Left lung (tissue), 10 donors: ENCODE results near the gene TGFB3. TPM values are rescaled to one million over a fixed set of nuclear protein-coding genes. Genes with fewer than 3 reads are reported as not detected.

ENCODE experiments used
- ATAC-seq: fragments of 200-7000 bp; cut with Tn5 transposase; one replicate; pipeline ENCODE4 v1.9.1; 2020; ENCODE audit warnings: moderate library complexity
- DNase-seq, 4 donors: peaks; one replicate each; pipeline ENCODE4 v3.0.0-alpha.2; 2013 to 2020
- H3K27ac ChIP-seq, 2 donors: fragments of 200-600 bp; sonication (generic) in 1 of 2; one replicate each; pipeline versions ENCODE4 v1.5.0 to v1.8.0; 2020 to 2021
- H3K27me3 ChIP-seq, 2 donors: fragments of 200-600 bp; sonication (generic) in 1 of 2; one replicate each; pipeline versions ENCODE4 v1.5.0 to v1.8.0; 2020 to 2021
- H3K36me3 ChIP-seq, 2 donors: fragments of 200-600 bp; sonication (generic) in 1 of 2; one replicate each; pipeline versions ENCODE4 v1.5.0 to v1.8.0; 2020 to 2021
- H3K4me1 ChIP-seq, 2 donors: fragments of 200-600 bp; one replicate each; pipeline ENCODE4 v1.8.0; 2021
- H3K4me3 ChIP-seq, 2 donors: fragments of 200-600 bp; sonication (generic) in 1 of 2; one replicate each; pipeline versions ENCODE4 v1.5.0 to v1.8.0; 2020 to 2021; ENCODE audit warnings: mild to moderate bottlenecking in 1 of 2
- H3K9me3 ChIP-seq, 2 donors: fragments of 200-600 bp; sonication (generic) in 1 of 2; one replicate each; pipeline versions ENCODE4 v1.5.0 to v1.8.0; 2020 to 2021
- CTCF ChIP-seq, 2 donors: fragments of 200-600 bp; sonication (generic) in 1 of 2; IDR thresholded peaks; one replicate each; pipeline versions ENCODE4 v1.5.0 to v1.8.0; 2021; ENCODE audit warnings: antibody characterized with exemption in 2 of 2
- intact Hi-C, 2 donors: fragments of 100-400 bp; cut with DNase I; formaldehyde crosslinking; loops; one replicate each; pipeline versions ENCODE4 v1.11.2 to v1.14.2; 2022
- polyA plus RNA-seq, 6 donors: library from polyadenylated mRNA; unstranded; fragments of 120-200 nt; gene quantifications; one replicate each; pipeline ENCODE4 v1.2.1, GENCODE V29; 2013; ENCODE audit not compliant: insufficient read length in 6 of 6
- total RNA-seq, 2 donors: library from RNA; stranded (reverse); fragmentation: NEBNext Ultra II Directional; extraction: Animal tissue kit (Norgen Biotek cat#: 25700); gene quantifications; one replicate each; pipeline ENCODE4 v1.2.1, GENCODE V29; 2021
- donor health status: DM: no; HTN: yes; CAD: no.
- donor health status: DM: no; HTN: no; CAD: no.

Gene TGFB3
- total and polyA plus RNA-seq, 8 donors = 34.5 to 202 (median 163) TPM

GRCh38 chr14:76007852-76008251 lies 26.1 kb upstream of the TGFB3 start:
- ATAC-seq (no peak), DNase-seq (no peak)
- Histone ChIP-seq H3K4me1 (no peaks in the 10 kb centered on the region), H3K9me3 (peaks cover 0 to 14% of the 10 kb centered on the region in 2 donors), H3K27me3 (no peaks in the 10 kb centered on the region), H3K27ac (no peak overlapping the region), H3K4me3 (no peak overlapping the region), H3K36me3 (peaks cover 0 to 25% of the 10 kb centered on the region in 2 donors)
- intact Hi-C loops = no loop called here
- TF ChIP-seq CTCF (IDR thresholded peaks at IDR 0.05) = no peak

- TF ChIP-seq CTCF (IDR thresholded peaks at IDR 0.05) = no peak
- no peaks in the 10 kb centered on the region for H3K4me1 ChIP-seq
- no peaks in the 10 kb centered on the region for H3K27me3 ChIP-seq
- no peak for DNase-seq
- H3K9me3 ChIP-seq = peaks cover 0 to 14% of the 10 kb centered on the region in 2 donors
- intact Hi-C loops = no loop called here
- ATAC-seq = no peak
- H3K27ac ChIP-seq = no peak overlapping the region
- H3K36me3 ChIP-seq = peaks cover 0 to 20% of the 10 kb centered on the region in 2 donors
- H3K4me3 ChIP-seq = no peak overlapping the region
Observed at GRCh38 chr14:76007379-76007778, 25.6 kb upstream of the TGFB3 start.

GRCh38 chr14:76006253-76006652 lies 24.5 kb upstream of the TGFB3 start:
- Histone ChIP-seq H3K36me3 (peaks cover 0 to 25% of the 10 kb centered on the region in 2 donors), H3K9me3 (peaks cover 0 to 14% of the 10 kb centered on the region in 2 donors), H3K27me3 (no peaks in the 10 kb centered on the region), H3K4me1 (no peaks in the 10 kb centered on the region), H3K4me3 (no peak overlapping the region), H3K27ac (no peak overlapping the region)
- TF ChIP-seq CTCF (IDR thresholded peaks at IDR 0.05) = no peak
- ATAC-seq (no peak), DNase-seq (no peak)
- intact Hi-C loops = no loop called here

- Histone ChIP-seq H3K27ac (no peak overlapping the region), H3K4me1 (no peaks in the 10 kb centered on the region), H3K36me3 (peaks cover 0 to 58% of the 10 kb centered on the region in 2 donors), H3K9me3 (peaks cover 0 to 14% of the 10 kb centered on the region in 2 donors), H3K27me3 (no peaks in the 10 kb centered on the region), H3K4me3 (no peak overlapping the region)
- ATAC-seq = no peak
- DNase-seq = no peak
- TF ChIP-seq CTCF (IDR thresholded peaks at IDR 0.05) = no peak
- intact Hi-C loops = no loop called here
Observed at GRCh38 chr14:76002383-76002782, 20.6 kb upstream of the TGFB3 start.

GRCh38 chr14:75999511-76000190 lies 17.9 kb upstream of the TGFB3 start:
- H3K27me3 ChIP-seq = no peaks in the 10 kb centered on the region
- intact Hi-C loops = no loop called here
- H3K36me3 ChIP-seq = peaks cover 0 to 48% of the 10 kb centered on the region in 2 donors
- H3K9me3 ChIP-seq = peaks cover 0 to 8% of the 10 kb centered on the region in 2 donors
- no peak overlapping the region for H3K27ac ChIP-seq
- ATAC-seq (no peak), DNase-seq (no peak)
- H3K4me1 ChIP-seq = no peaks in the 10 kb centered on the region
- TF ChIP-seq CTCF (IDR thresholded peaks at IDR 0.05) = no peak
- no peak overlapping the region for H3K4me3 ChIP-seq
